Measurements from ENCODE around the gene MACROD1. TPM values are rescaled to one million over a fixed set of nuclear protein-coding genes. Genes with fewer than 3 reads are reported as not detected.

MACROD1 gene
- total and polyA plus RNA-seq, 4 donors = 10.6 to 31.6 (median 23.9) TPM

- WGBS (ENCODE audit: insufficient coverage) = 78% methylated on average over 16 of the region's 20 CpGs
- Histone ChIP-seq H3K36me3 (ENCODE audit: control insufficient read depth, insufficient read depth, low read length) (no peaks in the 10 kb centered on the region), H3K4me3 (ENCODE audit: low read depth, low read length) (no peak overlapping the region), H3K27me3 (ENCODE audit: control insufficient read depth, insufficient read depth, low read length) (no peaks in the 10 kb centered on the region), H3K9me3 (ENCODE audit: control insufficient read depth, insufficient read depth, low read length) (no peaks in the 10 kb centered on the region), H3K27ac (ENCODE audit: low read depth, low read length) (no peak overlapping the region), H3K4me1 (ENCODE audit: control insufficient read depth, insufficient read depth, low read length) (peaks cover 54% of the 10 kb centered on the region)
- no peak for DNase-seq (ENCODE audit: low read depth in 4 of 6, low spot score in 6 of 6)
Measured at GRCh38 chr11:64023712-64024710, 141.9 kb downstream of the MACROD1 start.

GRCh38 chr11:64022125-64022784 is 143.7 kb downstream of the MACROD1 start:
- no peaks in the 10 kb centered on the region for H3K9me3 ChIP-seq (ENCODE audit: control insufficient read depth, insufficient read depth, low read length)
- peaks cover 51% of the 10 kb centered on the region for H3K4me1 ChIP-seq (ENCODE audit: control insufficient read depth, insufficient read depth, low read length)
- DNase-seq (ENCODE audit: low read depth in 4 of 6, low spot score in 6 of 6) = peak in 1 of 6 donors; percentile 49
- WGBS (ENCODE audit: insufficient coverage) = 50% methylated on average over 12 of the region's 14 CpGs
- no peak overlapping the region for H3K4me3 ChIP-seq (ENCODE audit: low read depth, low read length)
- no peaks in the 10 kb centered on the region for H3K36me3 ChIP-seq (ENCODE audit: control insufficient read depth, insufficient read depth, low read length)
- H3K27ac ChIP-seq (ENCODE audit: low read depth, low read length) = no peak overlapping the region
- H3K27me3 ChIP-seq (ENCODE audit: control insufficient read depth, insufficient read depth, low read length) = no peaks in the 10 kb centered on the region

GRCh38 chr11:64021757-64022093 is 144.2 kb downstream of the MACROD1 start:
- H3K9me3 ChIP-seq (ENCODE audit: control insufficient read depth, insufficient read depth, low read length) = no peaks in the 10 kb centered on the region
- peaks cover 52% of the 10 kb centered on the region for H3K4me1 ChIP-seq (ENCODE audit: control insufficient read depth, insufficient read depth, low read length)
- H3K4me3 ChIP-seq (ENCODE audit: low read depth, low read length) = no peak overlapping the region
- no peak overlapping the region for H3K27ac ChIP-seq (ENCODE audit: low read depth, low read length)
- no peaks in the 10 kb centered on the region for H3K27me3 ChIP-seq (ENCODE audit: control insufficient read depth, insufficient read depth, low read length)
- DNase-seq (ENCODE audit: low read depth in 4 of 6, low spot score in 6 of 6) = peak in 2 of 6 donors; percentile 56 to 72
- no peaks in the 10 kb centered on the region for H3K36me3 ChIP-seq (ENCODE audit: control insufficient read depth, insufficient read depth, low read length)
- 19% methylated on average over 7 of the region's 10 CpGs for WGBS (ENCODE audit: insufficient coverage)

GRCh38 chr11:64020976-64021756 is 144.7 kb downstream of the MACROD1 start:
- peaks cover 58% of the 10 kb centered on the region for H3K4me1 ChIP-seq (ENCODE audit: control insufficient read depth, insufficient read depth, low read length)
- no peak overlapping the region for H3K27ac ChIP-seq (ENCODE audit: low read depth, low read length)

GRCh38 chr11:64019106-64020037 is 146.5 kb downstream of the MACROD1 start:
- DNase-seq (ENCODE audit: low read depth in 4 of 6, low spot score in 6 of 6) = no peak
- Histone ChIP-seq H3K27ac (ENCODE audit: low read depth, low read length) (no peak overlapping the region), H3K27me3 (ENCODE audit: control insufficient read depth, insufficient read depth, low read length) (no peaks in the 10 kb centered on the region), H3K36me3 (ENCODE audit: control insufficient read depth, insufficient read depth, low read length) (no peaks in the 10 kb centered on the region), H3K4me3 (ENCODE audit: low read depth, low read length) (no peak overlapping the region), H3K4me1 (ENCODE audit: control insufficient read depth, insufficient read depth, low read length) (peaks cover 74% of the 10 kb centered on the region), H3K9me3 (ENCODE audit: control insufficient read depth, insufficient read depth, low read length) (no peaks in the 10 kb centered on the region)
- 78% methylated on average over 20 of the region's 27 CpGs for WGBS (ENCODE audit: insufficient coverage)

More at GRCh38 chr11:64020976-64021756, 144.7 kb downstream of the MACROD1 start:
- Histone ChIP-seq H3K36me3 (ENCODE audit: control insufficient read depth, insufficient read depth, low read length) (no peaks in the 10 kb centered on the region), H3K4me3 (ENCODE audit: low read depth, low read length) (no peak overlapping the region), H3K27me3 (ENCODE audit: control insufficient read depth, insufficient read depth, low read length) (no peaks in the 10 kb centered on the region), H3K9me3 (ENCODE audit: control insufficient read depth, insufficient read depth, low read length) (no peaks in the 10 kb centered on the region)
- WGBS (ENCODE audit: insufficient coverage) = 65% methylated on average over 21 of the region's 22 CpGs
- DNase-seq (ENCODE audit: low read depth in 4 of 6, low spot score in 6 of 6) = no peak

GRCh38 chr11:64018310-64018709 is 147.6 kb downstream of the MACROD1 start:
- 72% methylated on average over 8 of the region's 8 CpGs for WGBS (ENCODE audit: insufficient coverage)

GRCh38 chr11:64017945-64018224 is 148.0 kb downstream of the MACROD1 start:
- 52% methylated on average over 7 of the region's 7 CpGs for WGBS (ENCODE audit: insufficient coverage)
- H3K27me3 ChIP-seq (ENCODE audit: control insufficient read depth, insufficient read depth, low read length) = no peaks in the 10 kb centered on the region
- no peak overlapping the region for H3K4me3 ChIP-seq (ENCODE audit: low read depth, low read length)
- no peaks in the 10 kb centered on the region for H3K9me3 ChIP-seq (ENCODE audit: control insufficient read depth, insufficient read depth, low read length)
- H3K27ac ChIP-seq (ENCODE audit: low read depth, low read length) = no peak overlapping the region
- H3K4me1 ChIP-seq (ENCODE audit: control insufficient read depth, insufficient read depth, low read length) = peaks cover 64% of the 10 kb centered on the region
- no peak for DNase-seq (ENCODE audit: low read depth in 4 of 6, low spot score in 6 of 6)
- H3K36me3 ChIP-seq (ENCODE audit: control insufficient read depth, insufficient read depth, low read length) = no peaks in the 10 kb centered on the region

More at GRCh38 chr11:64018310-64018709, 147.6 kb downstream of the MACROD1 start:
- no peak for DNase-seq (ENCODE audit: low read depth in 4 of 6, low spot score in 6 of 6)
- Histone ChIP-seq H3K36me3 (ENCODE audit: control insufficient read depth, insufficient read depth, low read length) (no peaks in the 10 kb centered on the region), H3K4me1 (ENCODE audit: control insufficient read depth, insufficient read depth, low read length) (peaks cover 66% of the 10 kb centered on the region), H3K27me3 (ENCODE audit: control insufficient read depth, insufficient read depth, low read length) (no peaks in the 10 kb centered on the region), H3K9me3 (ENCODE audit: control insufficient read depth, insufficient read depth, low read length) (no peaks in the 10 kb centered on the region), H3K4me3 (ENCODE audit: low read depth, low read length) (no peak overlapping the region), H3K27ac (ENCODE audit: low read depth, low read length) (no peak overlapping the region)

GRCh38 chr11:64015935-64016845 is 149.7 kb downstream of the MACROD1 start:
- 39% methylated on average over 35 of the region's 35 CpGs for WGBS (ENCODE audit: insufficient coverage)
- no peaks in the 10 kb centered on the region for H3K36me3 ChIP-seq (ENCODE audit: control insufficient read depth, insufficient read depth, low read length)
- peak in 2 of 6 donors; percentile 79 to 87 for DNase-seq (ENCODE audit: low read depth in 4 of 6, low spot score in 6 of 6)
- peaks cover 50% of the 10 kb centered on the region for H3K4me1 ChIP-seq (ENCODE audit: control insufficient read depth, insufficient read depth, low read length)
- H3K4me3 ChIP-seq (ENCODE audit: low read depth, low read length) = no peak overlapping the region
- no peaks in the 10 kb centered on the region for H3K27me3 ChIP-seq (ENCODE audit: control insufficient read depth, insufficient read depth, low read length)
- no peaks in the 10 kb centered on the region for H3K9me3 ChIP-seq (ENCODE audit: control insufficient read depth, insufficient read depth, low read length)
- no peak overlapping the region for H3K27ac ChIP-seq (ENCODE audit: low read depth, low read length)

Measured in spinal cord (tissue), 10 donors.